ENCODE data around the gene GPR101. TPM values are rescaled to one million over a fixed set of nuclear protein-coding genes. Genes with fewer than 3 reads are reported as not detected.
A peak's percentile ranks its signal among the peaks of the same experiment; 100 is the strongest.

The GPR101 gene
- total RNA-seq, 4 donors from 2014 or later, result not detected

GRCh38 chrX:137032841-137033773, 688 bp downstream of the GPR101 start:
- peak overlapping the region in 1 of 2 donors; percentile 30 for H3K4me3 ChIP-seq
- peaks cover 52% of the 10 kb centered on the region for H3K27me3 ChIP-seq
- TF ChIP-seq CTCF (IDR thresholded peaks at IDR 0.05), result no peak
- TF ChIP-seq POLR2A (IDR thresholded peaks at IDR 0.05), result no peak
- TF ChIP-seq EP300 (IDR thresholded peaks at IDR 0.05), result no peak
- no peak for TF ChIP-seq POLR2AphosphoS5 (IDR thresholded peaks at IDR 0.05)
- no peak for ATAC-seq
- WGBS, 2 donors (ENCODE audit: low coverage in 1 of 2), result 5 to 16% methylated on average over 23 of the region's 34 CpGs
- H3K9me3 ChIP-seq, result no peaks in the 10 kb centered on the region
- H3K4me1 ChIP-seq, result peaks cover 0 to 32% (median 3%) of the 10 kb centered on the region in 3 donors
- H3K27ac ChIP-seq, result no peak overlapping the region
- no peaks in the 10 kb centered on the region for H3K36me3 ChIP-seq

- H3K9me3 ChIP-seq, result no peaks in the 10 kb centered on the region
- peaks cover 0 to 32% (median 3%) of the 10 kb centered on the region in 3 donors for H3K4me1 ChIP-seq
- 2 to 21% methylated on average over 7 to 15 of the region's 16 CpGs for WGBS, 2 donors (ENCODE audit: low coverage in 1 of 2)
- H3K4me3 ChIP-seq, result peak overlapping the region in 1 of 2 donors; percentile 38
- H3K27ac ChIP-seq, result no peak overlapping the region
- ATAC-seq, result no peak
- TF ChIP-seq POLR2A (IDR thresholded peaks at IDR 0.05), result no peak
- TF ChIP-seq POLR2AphosphoS5 (IDR thresholded peaks at IDR 0.05), result no peak
- no peak for TF ChIP-seq EP300 (IDR thresholded peaks at IDR 0.05)
- no peak for TF ChIP-seq CTCF (IDR thresholded peaks at IDR 0.05)
- H3K27me3 ChIP-seq, result peaks cover 52% of the 10 kb centered on the region
- H3K36me3 ChIP-seq, result no peaks in the 10 kb centered on the region
These were observed 1.5 kb downstream of the GPR101 start for GRCh38 chrX:137032341-137032694.

- H3K27ac ChIP-seq, result no peak overlapping the region
- no peaks in the 10 kb centered on the region for H3K36me3 ChIP-seq
- H3K27me3 ChIP-seq, result peaks cover 52% of the 10 kb centered on the region
- TF ChIP-seq EP300 (IDR thresholded peaks at IDR 0.05) (no peak), CTCF (IDR thresholded peaks at IDR 0.05) (no peak), POLR2AphosphoS5 (IDR thresholded peaks at IDR 0.05) (no peak), POLR2A (IDR thresholded peaks at IDR 0.05) (no peak)
- no peaks in the 10 kb centered on the region for H3K9me3 ChIP-seq
- peak overlapping the region; percentile 0 to 38 for H3K4me3 ChIP-seq
- peaks cover 0 to 32% (median 3%) of the 10 kb centered on the region in 3 donors for H3K4me1 ChIP-seq
- WGBS, 2 donors (ENCODE audit: low coverage in 1 of 2), result 0 to 33% methylated on average over 9 to 22 of the region's 49 CpGs
- ATAC-seq, result no peak
These were observed 2.1 kb downstream of the GPR101 start for GRCh38 chrX:137031517-137032340.

- ATAC-seq, result no peak
- H3K27ac ChIP-seq, result no peak overlapping the region
- peaks cover 0 to 32% (median 3%) of the 10 kb centered on the region in 3 donors for H3K4me1 ChIP-seq
- H3K27me3 ChIP-seq, result peaks cover 52% of the 10 kb centered on the region
- no peak overlapping the region for H3K4me3 ChIP-seq
- no peaks in the 10 kb centered on the region for H3K36me3 ChIP-seq
- no CpG with 5 or more reads among the region's 16 CpGs for WGBS, 2 donors (ENCODE audit: low coverage in 1 of 2)
- TF ChIP-seq EP300 (IDR thresholded peaks at IDR 0.05) (no peak), POLR2AphosphoS5 (IDR thresholded peaks at IDR 0.05) (no peak)
- H3K9me3 ChIP-seq, result no peaks in the 10 kb centered on the region
These were observed 2.8 kb downstream of the GPR101 start for GRCh38 chrX:137031039-137031438.

DNA sequence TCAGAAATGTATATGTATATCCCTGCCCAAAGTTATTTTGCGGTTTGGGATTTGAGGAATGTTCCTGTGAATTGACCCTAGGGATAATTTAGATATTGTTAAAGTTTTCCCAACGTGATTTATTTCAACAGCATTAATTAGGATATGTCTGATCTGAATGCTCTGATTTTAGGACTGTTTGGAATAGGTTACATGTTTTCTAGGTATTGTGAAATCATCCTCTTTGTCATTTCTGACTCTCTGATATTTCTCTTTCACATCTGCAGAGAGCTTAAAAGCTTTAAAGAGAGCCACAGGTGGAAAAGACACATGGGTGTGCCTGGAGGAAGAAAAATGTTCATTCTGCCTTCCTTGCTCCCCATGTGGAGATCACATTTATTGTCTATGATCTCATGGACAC, 5.1 kb downstream of the GPR101 start:
- Histone ChIP-seq H3K4me3 (no peak overlapping the region), H3K36me3 (no peaks in the 10 kb centered on the region), H3K27me3 (peaks cover 39% of the 10 kb centered on the region), H3K27ac (no peak overlapping the region), H3K4me1 (peaks cover 0 to 25% (median 3%) of the 10 kb centered on the region in 3 donors), H3K9me3 (no peaks in the 10 kb centered on the region)
- TF ChIP-seq EP300 (IDR thresholded peaks at IDR 0.05) (no peak), CTCF (IDR thresholded peaks at IDR 0.05) (no peak), POLR2AphosphoS5 (IDR thresholded peaks at IDR 0.05) (no peak), POLR2A (IDR thresholded peaks at IDR 0.05) (no peak)
- 50% methylated on average over 2 of the region's 2 CpGs; no CpG with 5 or more reads in 1 of the 2 donors for WGBS, 2 donors (ENCODE audit: low coverage in 1 of 2)
- no peak for ATAC-seq

All from gastroesophageal sphincter (tissue), 4 donors.